ENCODE results near the gene MCHR1. TPM values are rescaled to one million over a fixed set of nuclear protein-coding genes. Genes with fewer than 3 reads are reported as not detected.
A peak's percentile ranks its signal among the peaks of the same experiment; 100 is the strongest.

MCHR1 gene
- total RNA-seq (1 to 10 TPM; 1.4 to 5.3 (median 2.3) TPM), polyA plus RNA-seq (10 to 100 TPM in 1 of 2 donors, 1 to 10 TPM in 1; 5.3 to 18.1 TPM)
- long read RNA-seq, donor 1, partial matches to known transcripts, result 0 of 2 reads
- long read RNA-seq, donor 1, other reads (novel, unspliced or antisense), result 1 of 2 reads
- long read RNA-seq, donor 2, partial matches to known transcripts, result 0 of 1 reads
- long read RNA-seq, donor 2, other reads (novel, unspliced or antisense), result 0 of 1 reads
- long read RNA-seq, donor 3, transcript MCHR1-201 (2 exons, 2,851 nt), result major isoform, 5 of 8 reads
- long read RNA-seq, donor 3, partial matches to known transcripts, result 0 of 8 reads
- long read RNA-seq, donor 3, other reads (novel, unspliced or antisense), result 3 of 8 reads

GRCh38 chr22:40679249-40679963, at the start of gene MCHR1:
TSS of gene MCHR1 (plus strand) at chr22:40679484. CDS start at chr22:40679653, 169 bp downstream.
- peaks cover 14% of the 10 kb centered on the region for H3K4me1 ChIP-seq (ENCODE audit: insufficient read depth)
- intact Hi-C loops (cut with DNase I), result no loop called here
- peak in 1 of 5 donors; percentile 39 for DNase-seq
- peak within 1 kb of the TSS in 1 of 2 donors; percentile 30 for H3K27ac ChIP-seq
- H3K9me3 ChIP-seq, result no peaks in the 10 kb centered on the region
- H3K36me3 ChIP-seq, result no peaks in the 10 kb centered on the region
- H3K27me3 ChIP-seq, result no peaks in the 10 kb centered on the region
- H3K4me3 ChIP-seq, result peak within 1 kb of the TSS; percentile 35
- TF ChIP-seq EP300 (IDR thresholded peaks at IDR 0.05) (no peak), POLR2A (IDR thresholded peaks at IDR 0.05) (no peak), CTCF (IDR thresholded peaks at IDR 0.05) (no peak)
- WGBS, 3 donors, result 2 to 8% (median 3%) methylated on average over 21 of the region's 21 CpGs

DNA sequence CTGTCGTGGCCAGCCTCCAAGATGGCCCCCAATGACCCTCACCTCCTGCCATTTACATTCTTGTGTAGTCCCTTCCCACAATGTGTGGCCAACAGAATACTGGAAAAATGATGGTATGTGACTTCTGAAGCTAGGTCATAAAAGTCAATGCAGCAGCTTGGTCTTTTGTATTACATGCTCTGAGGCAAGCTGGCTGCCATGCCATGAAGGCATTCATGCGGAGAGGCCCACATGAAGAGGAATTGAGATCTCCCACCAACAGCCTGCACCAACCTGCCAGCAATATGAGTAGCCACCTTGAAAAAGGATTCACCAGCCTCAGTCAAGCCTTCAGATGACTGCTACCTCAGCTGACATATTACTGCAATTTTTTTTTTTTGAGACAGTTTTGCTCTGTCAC, 47.4 kb upstream of the MCHR1 start:
- intact Hi-C loops (cut with DNase I), result loop anchor here in 2 of 4 donors (10.0 kb wide), 2 partner anchors 107 to 117 kb away; no protein-coding TSS in a partner anchor
- Histone ChIP-seq H3K4me3 (no peak overlapping the region), H3K27ac (no peak overlapping the region), H3K27me3 (no peaks in the 10 kb centered on the region), H3K4me1 (ENCODE audit: insufficient read depth) (peaks cover 5% of the 10 kb centered on the region), H3K36me3 (no peaks in the 10 kb centered on the region), H3K9me3 (no peaks in the 10 kb centered on the region)
- TF ChIP-seq POLR2A (IDR thresholded peaks at IDR 0.05) (no peak), EP300 (IDR thresholded peaks at IDR 0.05) (no peak), CTCF (IDR thresholded peaks at IDR 0.05) (no peak)
- DNase-seq, result no peak
- 92 to 96% (median 92%) methylated on average over 2 of the region's 2 CpGs for WGBS, 3 donors

GRCh38 chr22:40633036-40633435, 46.2 kb upstream of the MCHR1 start:
- WGBS, 3 donors, result 97% methylated on average over 3 of the region's 3 CpGs
- no peak overlapping the region for H3K27ac ChIP-seq
- no peaks in the 10 kb centered on the region for H3K36me3 ChIP-seq
- no peak for TF ChIP-seq CTCF (IDR thresholded peaks at IDR 0.05)
- TF ChIP-seq EP300 (IDR thresholded peaks at IDR 0.05), result no peak
- TF ChIP-seq POLR2A (IDR thresholded peaks at IDR 0.05), result no peak
- intact Hi-C loops (cut with DNase I), result loop anchor here in 2 of 4 donors (10.0 kb wide), 2 partner anchors 108 to 118 kb away; no protein-coding TSS in a partner anchor
- H3K27me3 ChIP-seq, result no peaks in the 10 kb centered on the region
- no peak for DNase-seq
- H3K4me1 ChIP-seq (ENCODE audit: insufficient read depth), result peaks cover 2% of the 10 kb centered on the region
- H3K9me3 ChIP-seq, result no peaks in the 10 kb centered on the region
- no peak overlapping the region for H3K4me3 ChIP-seq

DNA sequence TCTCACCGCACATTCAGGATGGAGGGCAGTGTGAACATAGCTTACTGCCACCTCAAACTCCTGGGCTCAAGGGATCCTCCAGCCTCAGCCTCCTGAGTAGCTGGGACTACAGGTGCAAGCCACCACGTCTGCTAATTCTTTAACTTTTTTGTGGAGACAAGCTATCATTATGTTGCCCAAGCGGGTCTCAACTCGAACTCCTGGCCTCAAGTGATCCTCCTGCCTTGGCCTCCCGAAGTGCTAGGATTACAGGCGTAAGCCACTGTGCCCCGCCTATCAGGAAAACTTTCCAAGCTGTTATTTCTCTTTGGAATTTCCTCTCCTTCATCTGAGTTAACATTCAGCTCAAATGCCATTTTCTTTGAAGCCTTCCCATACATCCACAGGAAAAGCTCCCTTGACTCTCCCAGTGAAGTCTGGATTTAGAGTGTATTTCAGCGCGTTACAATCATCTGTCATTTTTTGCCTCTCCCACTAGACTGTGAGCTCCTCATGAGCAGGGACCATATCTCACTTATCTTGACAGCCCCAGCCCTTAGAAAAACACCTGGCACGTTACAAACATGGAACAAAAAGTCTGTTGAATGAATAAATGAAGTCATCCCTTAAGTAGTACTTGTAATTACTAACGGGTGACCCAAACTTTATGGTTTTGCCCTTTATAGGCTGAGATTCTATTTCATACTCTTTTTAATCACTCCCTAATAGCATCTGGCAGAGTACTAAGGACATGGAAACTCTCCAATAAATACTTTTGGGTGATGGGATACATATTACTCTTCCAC, 45.0 kb upstream of the MCHR1 start:
- H3K9me3 ChIP-seq, result no peaks in the 10 kb centered on the region
- no peak for TF ChIP-seq POLR2A (IDR thresholded peaks at IDR 0.05)
- TF ChIP-seq EP300 (IDR thresholded peaks at IDR 0.05), result no peak
- no peak for TF ChIP-seq CTCF (IDR thresholded peaks at IDR 0.05)
- no peak overlapping the region for H3K27ac ChIP-seq
- H3K4me3 ChIP-seq, result peak overlapping the region; percentile 99
- DNase-seq, result no peak
- no peaks in the 10 kb centered on the region for H3K27me3 ChIP-seq
- intact Hi-C loops (cut with DNase I), result loop anchor here in 2 of 4 donors (10.0 kb wide), 2 partner anchors 110 to 120 kb away; no protein-coding TSS in a partner anchor
- WGBS, 3 donors, result 63 to 74% (median 72%) methylated on average over 11 of the region's 11 CpGs
- no peaks in the 10 kb centered on the region for H3K4me1 ChIP-seq (ENCODE audit: insufficient read depth)
- H3K36me3 ChIP-seq, result no peaks in the 10 kb centered on the region

Measured in ovary (tissue), 10 donors.